Measurements from ENCODE around the gene RIPOR2. TPM values are rescaled to one million over a fixed set of nuclear protein-coding genes. Genes with fewer than 3 reads are reported as not detected.

Gene RIPOR2
- total RNA-seq, 2 experiments from 2014 or later: 18.0 to 28.9 TPM

DNA sequence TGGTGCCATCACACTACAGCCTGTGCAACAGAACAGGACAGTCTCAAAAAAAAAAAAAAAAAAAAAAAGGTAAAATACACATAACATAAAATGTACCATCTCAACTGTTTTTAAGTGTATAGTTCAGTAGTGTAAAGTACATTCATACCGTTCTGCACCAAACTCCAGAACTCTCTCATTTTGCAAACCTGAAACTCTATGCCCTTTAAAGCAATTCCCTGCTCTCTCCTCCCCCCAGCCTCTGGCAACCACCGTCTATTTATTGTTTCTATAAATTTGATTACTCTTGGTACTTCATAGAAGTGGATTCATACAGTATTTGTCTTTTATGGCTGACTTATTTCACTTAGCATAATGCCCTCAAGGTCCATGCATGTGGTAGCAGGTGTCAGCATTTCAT, 12.9 kb downstream of the RIPOR2 start:
- H3K4me2 ChIP-seq (ENCODE audit: low read length): no peak overlapping the region
- intact Hi-C loops (cut with micrococcal nuclease; ENCODE audit: unreplicated experiment): no loop called here
- H3K27ac ChIP-seq (ENCODE audit: low read depth, low read length, poor library complexity, severe bottlenecking): no peak overlapping the region
- POLR2A ChIA-PET: interaction anchor here (5.1 kb wide), 1 partner anchor 12 kb away, joined by 65 read pairs; no protein-coding TSS in a partner anchor
- peaks cover 65% of the 10 kb centered on the region; the same call in 1 of the 2 replicates for H3K79me2 ChIP-seq (ENCODE audit: insufficient read depth, low read depth, low read length)
- peaks cover 87% of the 10 kb centered on the region for H3K4me1 ChIP-seq (ENCODE audit: insufficient read depth, low read length, poor library complexity, severe bottlenecking)
- no peaks in the 10 kb centered on the region; the same call in 1 of the 2 replicates for H3K36me3 ChIP-seq (ENCODE audit: insufficient read depth, low read length)
- H3K9me2 ChIP-seq (ENCODE audit: insufficient read depth, low read length): no peaks in the 10 kb centered on the region
- DNase-seq (ENCODE audit: low spot score): no peak
- TF ChIP-seq, protein P1, sequence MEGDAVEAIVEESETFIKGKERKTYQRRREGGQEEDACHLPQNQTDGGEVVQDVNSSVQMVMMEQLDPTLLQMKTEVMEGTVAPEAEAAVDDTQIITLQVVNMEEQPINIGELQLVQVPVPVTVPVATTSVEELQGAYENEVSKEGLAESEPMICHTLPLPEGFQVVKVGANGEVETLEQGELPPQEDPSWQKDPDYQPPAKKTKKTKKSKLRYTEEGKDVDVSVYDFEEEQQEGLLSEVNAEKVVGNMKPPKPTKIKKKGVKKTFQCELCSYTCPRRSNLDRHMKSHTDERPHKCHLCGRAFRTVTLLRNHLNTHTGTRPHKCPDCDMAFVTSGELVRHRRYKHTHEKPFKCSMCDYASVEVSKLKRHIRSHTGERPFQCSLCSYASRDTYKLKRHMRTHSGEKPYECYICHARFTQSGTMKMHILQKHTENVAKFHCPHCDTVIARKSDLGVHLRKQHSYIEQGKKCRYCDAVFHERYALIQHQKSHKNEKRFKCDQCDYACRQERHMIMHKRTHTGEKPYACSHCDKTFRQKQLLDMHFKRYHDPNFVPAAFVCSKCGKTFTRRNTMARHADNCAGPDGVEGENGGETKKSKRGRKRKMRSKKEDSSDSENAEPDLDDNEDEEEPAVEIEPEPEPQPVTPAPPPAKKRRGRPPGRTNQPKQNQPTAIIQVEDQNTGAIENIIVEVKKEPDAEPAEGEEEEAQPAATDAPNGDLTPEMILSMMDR (conservative IDR thresholded peaks at IDR 0.05; ENCODE audit: low read length): no peak
- no peak for TF ChIP-seq EZH2phosphoT487 (IDR thresholded peaks at IDR 0.05; ENCODE audit: borderline replicate concordance, low read depth, low read length)
- H3K4me3 ChIP-seq (ENCODE audit: low read depth, low read length, poor library complexity, severe bottlenecking): no peak overlapping the region
- no peak overlapping the region for H2AFZ ChIP-seq (ENCODE audit: low read length)
- 0 out of 2 replicates have a peak, but pooled peaks cover 4% of the 10 kb centered on the region for H3K9me3 ChIP-seq (ENCODE audit: low read length)
- H4K20me1 ChIP-seq (ENCODE audit: insufficient read depth, low read length): no peaks in the 10 kb centered on the region
- CTCF ChIA-PET (ENCODE audit: unreplicated experiment): no interaction called here
- no TSS peak for BruUV-seq (replicated peaks)

- H3K27ac ChIP-seq (ENCODE audit: low read depth, low read length, poor library complexity, severe bottlenecking): peak overlapping the region; percentile 2
- peak overlapping the region; percentile 23 for H3K4me2 ChIP-seq (ENCODE audit: low read length)
- H3K9me3 ChIP-seq (ENCODE audit: low read length): 0 out of 2 replicates have a peak, but pooled peaks cover under 1% of the 10 kb centered on the region
- peak; percentile 38 for DNase-seq (ENCODE audit: low spot score)
- H3K36me3 ChIP-seq (ENCODE audit: insufficient read depth, low read length): no peaks in the 10 kb centered on the region; the same call in 1 of the 2 replicates
- ChIA-PET CTCF (ENCODE audit: unreplicated experiment) (interaction anchor here (1.9 kb wide), 1 partner anchor 12 kb away, joined by 10 read pairs; no protein-coding TSS in a partner anchor), POLR2A (interaction anchor here (0.7 to 5.1 kb wide), 2 partner anchors 11 to 442 kb away, joined by 3 to 65 read pairs; no protein-coding TSS in a partner anchor)
- no peaks in the 10 kb centered on the region for H3K9me2 ChIP-seq (ENCODE audit: insufficient read depth, low read length)
- peaks cover 63% of the 10 kb centered on the region; the same call in 1 of the 2 replicates for H3K79me2 ChIP-seq (ENCODE audit: insufficient read depth, low read depth, low read length)
- TF ChIP-seq, protein P1 (conservative IDR thresholded peaks at IDR 0.05; ENCODE audit: low read length): no peak
- TF ChIP-seq EZH2phosphoT487 (IDR thresholded peaks at IDR 0.05; ENCODE audit: borderline replicate concordance, low read depth, low read length): no peak
- H4K20me1 ChIP-seq (ENCODE audit: insufficient read depth, low read length): no peaks in the 10 kb centered on the region
- no TSS peak for BruUV-seq (replicated peaks)
- no peak overlapping the region for H2AFZ ChIP-seq (ENCODE audit: low read length)
- intact Hi-C loops (cut with micrococcal nuclease; ENCODE audit: unreplicated experiment): no loop called here
- H3K4me3 ChIP-seq (ENCODE audit: low read depth, low read length, poor library complexity, severe bottlenecking): no peak overlapping the region
- peaks cover 84% of the 10 kb centered on the region for H3K4me1 ChIP-seq (ENCODE audit: insufficient read depth, low read length, poor library complexity, severe bottlenecking)
These were observed 13.6 kb downstream of the RIPOR2 start for GRCh38 chr6:24922170-24922569.

- H3K36me3 ChIP-seq (ENCODE audit: insufficient read depth, low read length): no peaks in the 10 kb centered on the region
- ChIA-PET CTCF (ENCODE audit: unreplicated experiment) (interaction anchor here (1.2 to 2.7 kb wide), 7 partner anchors 8 to 71 kb away, joined by 3 to 11 read pairs (median 4); no protein-coding TSS in a partner anchor), POLR2A (interaction anchor here (0.7 to 5.1 kb wide), 8 partner anchors 9 to 76 kb away, joined by 3 to 65 read pairs (median 5); partner anchors contain the start of gene RIPOR2)
- H3K79me2 ChIP-seq (ENCODE audit: insufficient read depth, low read depth, low read length): peaks cover 63% of the 10 kb centered on the region; the same call in 1 of the 2 replicates
- no peaks in the 10 kb centered on the region for H3K9me3 ChIP-seq (ENCODE audit: low read length)
- intact Hi-C loops (cut with micrococcal nuclease; ENCODE audit: unreplicated experiment): no loop called here
- no peak overlapping the region for H2AFZ ChIP-seq (ENCODE audit: low read length)
- BruUV-seq (replicated peaks): no TSS peak
- no peak for TF ChIP-seq EZH2phosphoT487 (IDR thresholded peaks at IDR 0.05; ENCODE audit: borderline replicate concordance, low read depth, low read length)
- TF ChIP-seq, protein P1 (conservative IDR thresholded peaks at IDR 0.05; ENCODE audit: low read length): no peak
- peak overlapping the region; percentile 26 for H3K4me3 ChIP-seq (ENCODE audit: low read depth, low read length, poor library complexity, severe bottlenecking)
- H4K20me1 ChIP-seq (ENCODE audit: insufficient read depth, low read length): no peaks in the 10 kb centered on the region
- DNase-seq (ENCODE audit: low spot score): no peak
- H3K4me2 ChIP-seq (ENCODE audit: low read length): peak overlapping the region; percentile 96
- no peaks in the 10 kb centered on the region for H3K9me2 ChIP-seq (ENCODE audit: insufficient read depth, low read length)
- peaks cover 70% of the 10 kb centered on the region for H3K4me1 ChIP-seq (ENCODE audit: insufficient read depth, low read length, poor library complexity, severe bottlenecking)
- peak overlapping the region; percentile 88 for H3K27ac ChIP-seq (ENCODE audit: low read depth, low read length, poor library complexity, severe bottlenecking)
These were observed 15.6 kb downstream of the RIPOR2 start for GRCh38 chr6:24920136-24920535.

All from OCI-LY7 (cell line).